GM12878 (cell line): ENCODE data around the gene B3GNT9. TPM values are rescaled to one million over a fixed set of nuclear protein-coding genes. Genes with fewer than 3 reads are reported as not detected.

Source experiments
- ATAC-seq: fragments of 200-7000 bp; cut with Tn5 transposase; 3 replicates; pipeline ENCODE4 v1.9.1; 2020; ENCODE audit warnings: mild to moderate bottlenecking, moderate library complexity
- BruUV-seq: library from RNA; stranded (reverse); fragments of 400-500 nt; replicated peaks from 2 replicates; lab custom pipeline; 2021; lab: Mats Ljungman, UMichigan
- CTCF ChIA-PET: fragments of 300-600 bp; sonication (Branson Sonifier 250); formaldehyde crosslinking; extraction: SDS; loops from one replicate; lab custom pipeline; 2021; ENCODE audit warnings: inconsistent platforms; lab: Yijun Ruan, JAX
- POLR2A ChIA-PET: fragments of 350-600 bp; formaldehyde crosslinking; extraction: SDS; loops from one replicate; lab custom pipeline; 2021; ENCODE audit warnings: inconsistent platforms; lab: Charles Lee
- RAD21 ChIA-PET: fragments of 300-600 bp; sonication (Branson Sonifier 250); formaldehyde crosslinking; loops from one replicate; lab custom pipeline; 2023; ENCODE audit warnings: antibody characterized with exemption; ENCODE audit not compliant: unreplicated experiment; lab: Charles Lee
- SMC1A ChIA-PET: fragments of 300-600 bp; sonication (Branson Sonifier 250); formaldehyde crosslinking; loops from one replicate; lab custom pipeline; 2023; ENCODE audit not compliant: unreplicated experiment, uncharacterized antibody; lab: Charles Lee
- DNase-seq: peaks from one replicate; pipeline ENCODE4 v3.0.0-alpha.2; 2011; ENCODE audit warnings: low read depth, low spot score
- FAIRE-seq: peaks from 3 replicates; lab custom pipeline; 2011; peaks lifted over from hg19 to GRCh38; lab: Jason Lieb, UNC
- H2AFZ ChIP-seq: 2 replicates; pipeline ENCODE4 v1.6.0; 2011; ENCODE audit warnings: low read depth, low read length, control low read depth; ENCODE audit not compliant: control insufficient read depth
- H3K27ac ChIP-seq: 2 replicates; pipeline ENCODE4 v1.5.1; 2011; ENCODE audit warnings: control low read depth; ENCODE audit not compliant: control insufficient read depth, insufficient read depth
- H3K27me3 ChIP-seq, 2 experiments: replicated peaks in 1 of 2; 2 replicates each; pipeline versions ENCODE4 v1.6.0 to v1.6.1; 2011; ENCODE audit warnings: low read length in 1 of 2; ENCODE audit not compliant: control insufficient read depth in 2 of 2, insufficient read depth in 2 of 2
- H3K36me3 ChIP-seq, 2 experiments: 2 replicates each; pipeline ENCODE4 v1.5.1; 2011; ENCODE audit warnings: low read length in 1 of 2; ENCODE audit not compliant: control insufficient read depth in 2 of 2, insufficient read depth in 2 of 2
- H3K4me1 ChIP-seq: 2 replicates; pipeline ENCODE4 v1.6.1; 2011; ENCODE audit warnings: mild to moderate bottlenecking, low read length, moderate library complexity, mixed read lengths; ENCODE audit not compliant: control insufficient read depth, insufficient read depth
- H3K4me2 ChIP-seq: 2 replicates; pipeline ENCODE4 v1.6.0; 2011; ENCODE audit warnings: control low read depth; ENCODE audit not compliant: control insufficient read depth, insufficient read depth
- H3K4me3 ChIP-seq: fragments of 200-600 bp; sonication (generic); 2 replicates; pipeline ENCODE4 v1.5.1; 2016
- H3K79me2 ChIP-seq: 2 replicates; pipeline ENCODE4 v1.6.0; 2011; ENCODE audit warnings: low read length; ENCODE audit not compliant: control insufficient read depth, insufficient read depth
- H3K9ac ChIP-seq: 2 replicates; pipeline ENCODE4 v1.8.0; 2011; ENCODE audit warnings: low read length, control low read depth, mixed read lengths; ENCODE audit not compliant: control insufficient read depth, insufficient read depth
- H3K9me3 ChIP-seq: replicated peaks from 3 replicates; pipeline ENCODE4 v1.5.1; 2011; ENCODE audit warnings: mild to moderate bottlenecking, low read length; ENCODE audit not compliant: control insufficient read depth, insufficient read depth
- H4K20me1 ChIP-seq: 2 replicates; pipeline ENCODE4 v1.6.0; 2011; ENCODE audit not compliant: control insufficient read depth, insufficient read depth
- ATF7 ChIP-seq: fragments of 450-650 bp; IDR thresholded peaks from 2 replicates; pipeline ENCODE4 v1.6.1; 2016; ENCODE audit warnings: low read depth, mild to moderate bottlenecking
- BHLHE40 ChIP-seq, 2 experiments: fragments of 450-650 bp in 1 of 2; IDR thresholded peaks; 2 replicates each; pipeline ENCODE4 v1.6.1; 2011 to 2017; ENCODE audit warnings: low read depth in 2 of 2, borderline replicate concordance in 1 of 2, improper control_type of control experiment in 1 of 2, low read length in 1 of 2, mild to moderate bottlenecking in 1 of 2
- GABPA ChIP-seq: IDR thresholded peaks from 2 replicates; pipeline ENCODE4 v1.6.1; 2014; ENCODE audit warnings: antibody characterized with exemption, low read depth, mild to moderate bottlenecking, inconsistent platforms
- KLF5 ChIP-seq: fragments of 450-650 bp; IDR thresholded peaks from 2 replicates; pipeline ENCODE4 v1.6.1; 2014; ENCODE audit warnings: mild to moderate bottlenecking; ENCODE audit not compliant: partially characterized antibody
- TARDBP ChIP-seq: IDR thresholded peaks from 2 replicates; pipeline ENCODE4 v1.6.1; 2016; ENCODE audit warnings: borderline replicate concordance
- TCF12 ChIP-seq: IDR thresholded peaks from 2 replicates; pipeline ENCODE4 v1.6.1; 2011; ENCODE audit warnings: low read depth, mild to moderate bottlenecking, low read length
- TCF3 ChIP-seq: IDR thresholded peaks from 2 replicates; pipeline ENCODE4 v1.6.1; 2012; ENCODE audit warnings: low read depth, mild to moderate bottlenecking, low read length, borderline replicate concordance; ENCODE audit not compliant: insufficient read depth
- ZZZ3 ChIP-seq: IDR thresholded peaks from 2 replicates; pipeline ENCODE4 v1.6.1; 2011; ENCODE audit warnings: low read depth; ENCODE audit not compliant: control insufficient read depth, insufficient read length
- WGBS: methylation state at CpG from one replicate; pipeline ENCODE4 v1.1.6; 2016; ENCODE audit warnings: low lambda C conversion rate; ENCODE audit not compliant: insufficient replicate concordance, insufficient coverage; ENCODE audit errors: missing lambda C conversion rate; 5-methylcytosine and 5-hydroxymethylcytosine counted together
- in situ Hi-C: fragments of 300-500 bp; cut with MboI; formaldehyde crosslinking; loops from 9 replicates; pipeline ENCODE4 v1.14.3; 2018; ENCODE audit warnings: mixed read lengths
- intact Hi-C: fragments of 100-400 bp; cut with micrococcal nuclease; formaldehyde crosslinking; loops from one replicate; pipeline ENCODE4 v1.14.2; 2022; ENCODE audit not compliant: unreplicated experiment
- polyA plus RNA-seq, 11 experiments: library from polyadenylated mRNA; depleted of rRNA in 4 of 11; unstranded in 6 of 11; stranded (reverse) in 5 of 11; fragments of >200 nt; fragmentation: Nextera tagmentation in 4 of 11; fragmentation: Illumina TruSeq in 1 of 11; extraction: Ambion mirVana in 4 of 11; extraction: Trizol in 1 of 11; gene quantifications; 1 replicate in 1 of 11; 2 replicates in 10 of 11; pipeline versions ENCODE4 v1.2.1 to v1.2.3, GENCODE V29; 2011 to 2016; ENCODE audit warnings: inconsistent platforms in 2 of 11, missing spikeins in 2 of 11, low read depth in 1 of 11
- total RNA-seq, 4 experiments: library from RNA; depleted of rRNA in 3 of 4; stranded (reverse); fragments of >200 nt in 3 of 4; fragmentation: Illumina TruSeq in 1 of 4; extraction: Trizol in 1 of 4; gene quantifications; 2 replicates each; pipeline versions ENCODE4 v1.2.1 to v1.2.3, GENCODE V29; 2013 to 2021
- TF ChIP-seq, protein P1 (sequence below): IDR thresholded peaks from 2 replicates; pipeline ENCODE4 v1.6.1; 2011; ENCODE audit warnings: borderline replicate concordance, low read depth, mild to moderate bottlenecking, moderate library complexity, mixed read lengths, low read length; ENCODE audit not compliant: insufficient read depth; ENCODE audit errors: extremely low read length
- TF ChIP-seq, protein P2 (sequence below): IDR thresholded peaks from 2 replicates; pipeline ENCODE4 v1.6.1; 2012; ENCODE audit warnings: low read length, inconsistent platforms
- TF ChIP-seq, protein P3 (sequence below): IDR thresholded peaks from 2 replicates; pipeline ENCODE4 v1.6.1; 2012; ENCODE audit warnings: low read depth, low read length, improper control_type of control experiment
- TF ChIP-seq, protein P4 (sequence below): fragments of 450-650 bp; IDR thresholded peaks from 2 replicates; pipeline ENCODE4 v1.6.1; 2018; ENCODE audit warnings: mild to moderate bottlenecking, low read depth, moderate library complexity; ENCODE audit not compliant: partially characterized antibody

B3GNT9 gene
- total and polyA plus RNA-seq, 10 of the 15 experiments (the other 5 are each of a cell fraction or from before 2014, with no cell fraction given) = 0.08 to 5.0 (median 1.9) TPM

DNA sequence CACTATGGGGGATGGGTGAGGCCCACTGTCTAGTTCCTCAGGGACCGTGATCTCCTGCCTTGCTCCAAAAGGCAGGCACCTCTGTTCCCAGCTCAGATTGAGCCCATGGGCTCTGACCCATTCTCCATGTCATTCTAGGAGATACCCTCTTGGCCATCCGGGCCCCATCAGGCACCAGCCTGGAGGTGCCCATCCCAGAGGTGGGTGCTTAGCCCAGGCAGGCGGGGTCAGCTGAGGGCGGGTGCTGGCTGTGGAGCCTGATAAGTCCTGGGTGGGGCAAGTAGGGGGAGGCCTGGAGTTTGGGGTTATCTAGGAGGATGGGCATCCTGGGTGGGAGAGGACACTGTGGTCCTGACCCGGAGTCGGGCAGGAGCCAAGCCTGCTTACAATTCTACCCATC lies 43.5 kb upstream of the B3GNT9 start:
- DNase-seq (no peak), FAIRE-seq (no peak), ATAC-seq (no peak)
- RAD21 ChIA-PET = no interaction called here
- Histone ChIP-seq H3K36me3 (peaks cover 14 to 30% of the 10 kb centered on the region in 2 experiments), H3K79me2 (peaks cover 23% of the 10 kb centered on the region), H3K4me2 (no peak overlapping the region), H3K4me1 (peaks cover 8% of the 10 kb centered on the region), H3K4me3 (peak overlapping the region; percentile 99; the same call in 1 of the 2 replicates), H2AFZ (no peak overlapping the region), H3K27ac (no peak overlapping the region), H3K9me3 (no peaks in the 10 kb centered on the region), H3K27me3 (no peaks in the 10 kb centered on the region), H3K9ac (no peak overlapping the region), H4K20me1 (peaks cover 7% of the 10 kb centered on the region)
- 96% methylated on average over 6 of the region's 6 CpGs for WGBS
- POLR2A ChIA-PET = interaction anchor here (0.6 to 4.7 kb wide), 3 partner anchors 8 to 157 kb away, joined by 3 to 22 read pairs (median 5); partner anchors contain the start of gene TMEM208
- SMC1A ChIA-PET = no interaction called here
- intact Hi-C loops = no loop called here
- in situ Hi-C loops = no loop called here
- TF ChIP-seq ATF7 = no peak
- TF ChIP-seq TCF12 = no peak
- TF ChIP-seq, protein P1, sequence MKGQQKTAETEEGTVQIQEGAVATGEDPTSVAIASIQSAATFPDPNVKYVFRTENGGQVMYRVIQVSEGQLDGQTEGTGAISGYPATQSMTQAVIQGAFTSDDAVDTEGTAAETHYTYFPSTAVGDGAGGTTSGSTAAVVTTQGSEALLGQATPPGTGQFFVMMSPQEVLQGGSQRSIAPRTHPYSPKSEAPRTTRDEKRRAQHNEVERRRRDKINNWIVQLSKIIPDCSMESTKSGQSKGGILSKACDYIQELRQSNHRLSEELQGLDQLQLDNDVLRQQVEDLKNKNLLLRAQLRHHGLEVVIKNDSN = no peak
- TF ChIP-seq, protein P2, sequence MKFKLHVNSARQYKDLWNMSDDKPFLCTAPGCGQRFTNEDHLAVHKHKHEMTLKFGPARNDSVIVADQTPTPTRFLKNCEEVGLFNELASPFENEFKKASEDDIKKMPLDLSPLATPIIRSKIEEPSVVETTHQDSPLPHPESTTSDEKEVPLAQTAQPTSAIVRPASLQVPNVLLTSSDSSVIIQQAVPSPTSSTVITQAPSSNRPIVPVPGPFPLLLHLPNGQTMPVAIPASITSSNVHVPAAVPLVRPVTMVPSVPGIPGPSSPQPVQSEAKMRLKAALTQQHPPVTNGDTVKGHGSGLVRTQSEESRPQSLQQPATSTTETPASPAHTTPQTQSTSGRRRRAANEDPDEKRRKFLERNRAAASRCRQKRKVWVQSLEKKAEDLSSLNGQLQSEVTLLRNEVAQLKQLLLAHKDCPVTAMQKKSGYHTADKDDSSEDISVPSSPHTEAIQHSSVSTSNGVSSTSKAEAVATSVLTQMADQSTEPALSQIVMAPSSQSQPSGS = no peak
- TF ChIP-seq GABPA = no peak
- no peak for TF ChIP-seq ZZZ3
- no peak for TF ChIP-seq KLF5
- TF ChIP-seq, protein P3, sequence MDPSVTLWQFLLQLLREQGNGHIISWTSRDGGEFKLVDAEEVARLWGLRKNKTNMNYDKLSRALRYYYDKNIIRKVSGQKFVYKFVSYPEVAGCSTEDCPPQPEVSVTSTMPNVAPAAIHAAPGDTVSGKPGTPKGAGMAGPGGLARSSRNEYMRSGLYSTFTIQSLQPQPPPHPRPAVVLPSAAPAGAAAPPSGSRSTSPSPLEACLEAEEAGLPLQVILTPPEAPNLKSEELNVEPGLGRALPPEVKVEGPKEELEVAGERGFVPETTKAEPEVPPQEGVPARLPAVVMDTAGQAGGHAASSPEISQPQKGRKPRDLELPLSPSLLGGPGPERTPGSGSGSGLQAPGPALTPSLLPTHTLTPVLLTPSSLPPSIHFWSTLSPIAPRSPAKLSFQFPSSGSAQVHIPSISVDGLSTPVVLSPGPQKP = no peak
- TF ChIP-seq TCF3 = no peak
- TF ChIP-seq, protein P4, sequence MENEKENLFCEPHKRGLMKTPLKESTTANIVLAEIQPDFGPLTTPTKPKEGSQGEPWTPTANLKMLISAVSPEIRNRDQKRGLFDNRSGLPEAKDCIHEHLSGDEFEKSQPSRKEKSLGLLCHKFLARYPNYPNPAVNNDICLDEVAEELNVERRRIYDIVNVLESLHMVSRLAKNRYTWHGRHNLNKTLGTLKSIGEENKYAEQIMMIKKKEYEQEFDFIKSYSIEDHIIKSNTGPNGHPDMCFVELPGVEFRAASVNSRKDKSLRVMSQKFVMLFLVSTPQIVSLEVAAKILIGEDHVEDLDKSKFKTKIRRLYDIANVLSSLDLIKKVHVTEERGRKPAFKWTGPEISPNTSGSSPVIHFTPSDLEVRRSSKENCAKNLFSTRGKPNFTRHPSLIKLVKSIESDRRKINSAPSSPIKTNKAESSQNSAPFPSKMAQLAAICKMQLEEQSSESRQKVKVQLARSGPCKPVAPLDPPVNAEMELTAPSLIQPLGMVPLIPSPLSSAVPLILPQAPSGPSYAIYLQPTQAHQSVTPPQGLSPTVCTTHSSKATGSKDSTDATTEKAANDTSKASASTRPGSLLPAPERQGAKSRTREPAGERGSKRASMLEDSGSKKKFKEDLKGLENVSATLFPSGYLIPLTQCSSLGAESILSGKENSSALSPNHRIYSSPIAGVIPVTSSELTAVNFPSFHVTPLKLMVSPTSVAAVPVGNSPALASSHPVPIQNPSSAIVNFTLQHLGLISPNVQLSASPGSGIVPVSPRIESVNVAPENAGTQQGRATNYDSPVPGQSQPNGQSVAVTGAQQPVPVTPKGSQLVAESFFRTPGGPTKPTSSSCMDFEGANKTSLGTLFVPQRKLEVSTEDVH = no peak
- TF ChIP-seq TARDBP = no peak
- no peak for TF ChIP-seq BHLHE40 (IDR thresholded peaks at IDR 0.05; ENCODE audit: borderline replicate concordance in 1 of 2, low read depth in 2 of 2, low read length in 1 of 2)
- no TSS peak for BruUV-seq
- CTCF ChIA-PET = interaction anchor here (0.8 to 1.7 kb wide), 4 partner anchors 9 to 240 kb away, joined by 3 to 4 read pairs (median 4); partner anchors contain the start of genes FHOD1 and TMEM208
